Measurements from ENCODE around the gene TMEM229A.
A peak's percentile ranks its signal among the peaks of the same experiment; 100 is the strongest.
"Not testable (repeated sequence)": the region's sequence is repeated elsewhere in the genome, so short reads cannot be mapped to it uniquely, and the experiment has no call there.

The TMEM229A gene

DNA sequence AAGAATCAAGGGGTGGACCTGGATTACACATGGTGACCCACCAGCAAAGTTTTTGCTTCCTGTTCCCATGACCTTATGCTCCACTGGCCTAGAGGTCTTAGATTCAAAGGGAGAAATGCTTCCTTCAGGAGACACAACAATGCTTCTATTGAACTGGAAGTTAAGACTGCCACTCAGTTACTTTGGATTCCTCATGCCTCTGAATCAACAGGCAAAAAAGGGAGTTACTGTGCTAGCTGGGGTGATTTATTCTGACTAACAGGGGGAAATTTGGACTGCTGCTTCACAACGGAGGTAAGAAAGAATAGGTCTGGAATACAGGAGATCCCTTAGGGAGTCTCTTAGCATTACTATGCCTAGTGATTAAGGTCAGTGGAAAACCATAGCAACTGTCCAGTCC is 10.3 kb downstream of the TMEM229A start:
- no peak for DNase-seq (ENCODE audit: insufficient read length, low spot score)
- no peak for FAIRE-seq

DNA sequence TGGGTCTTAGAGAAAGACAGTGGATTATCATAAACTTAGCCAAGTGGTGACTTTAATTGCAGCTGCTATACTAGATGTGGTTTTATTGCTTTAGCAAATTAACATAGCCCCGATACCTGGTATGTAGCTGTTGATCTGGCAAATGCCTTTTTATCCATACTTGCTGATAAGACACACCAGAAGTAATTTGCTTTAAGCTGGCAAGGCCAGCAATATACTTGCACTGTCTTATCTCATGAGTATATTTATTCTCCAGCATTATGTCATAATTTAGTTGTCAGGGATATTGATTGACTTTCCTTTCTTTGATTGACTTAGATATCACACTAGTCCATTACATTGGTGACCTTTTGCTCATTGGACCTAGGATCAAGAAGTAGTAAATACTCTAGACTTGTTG is 12.8 kb downstream of the TMEM229A start:
- TF ChIP-seq TAF1 (IDR thresholded peaks at IDR 0.05; ENCODE audit: low read depth, low read length) (no peak), POU2F2 (IDR thresholded peaks at IDR 0.05; ENCODE audit: low read depth, low read length) (no peak), SPI1 (IDR thresholded peaks at IDR 0.05; ENCODE audit: low read depth, low read length) (no peak), POLR2AphosphoS5 (IDR thresholded peaks at IDR 0.05; ENCODE audit: low read depth, low read length) (no peak)
- FAIRE-seq: no peak

More for the DNA sequence above, 10.3 kb downstream of the TMEM229A start:
- TF ChIP-seq PAX5 (IDR thresholded peaks at IDR 0.05; ENCODE audit: insufficient read depth, low read length, severe bottlenecking): no peak
- no peak for TF ChIP-seq POU2F2 (IDR thresholded peaks at IDR 0.05; ENCODE audit: low read depth, low read length)
- TF ChIP-seq POLR2AphosphoS5 (IDR thresholded peaks at IDR 0.05; ENCODE audit: low read depth, low read length): no peak
- TF ChIP-seq TAF1 (IDR thresholded peaks at IDR 0.05; ENCODE audit: low read depth, low read length): no peak
- TF ChIP-seq SPI1 (IDR thresholded peaks at IDR 0.05; ENCODE audit: low read depth, low read length): no peak
- TF ChIP-seq POLR2A (IDR thresholded peaks at IDR 0.05; ENCODE audit: low read depth, low read length): no peak

DNA sequence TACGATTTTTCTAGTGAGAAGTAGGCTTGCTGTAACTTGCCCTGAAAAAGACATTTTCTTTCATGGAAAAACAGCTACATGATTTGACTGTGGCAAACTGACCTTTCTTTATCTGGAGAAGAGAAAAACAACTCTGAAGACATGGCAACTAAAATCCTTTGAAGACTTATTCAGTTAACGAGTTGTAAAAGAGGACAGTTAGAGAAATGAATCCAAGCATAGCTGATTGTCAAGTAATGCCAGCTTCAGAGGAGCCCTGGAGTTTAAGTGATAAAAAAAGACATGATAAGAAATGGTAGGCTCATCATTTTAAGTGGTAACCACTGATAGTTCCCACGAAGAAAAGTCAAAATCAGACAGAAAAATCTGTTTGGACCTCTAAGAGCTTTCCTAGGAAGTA is 19.6 kb downstream of the TMEM229A start:
- DNase-seq (ENCODE audit: insufficient read length, low spot score) (no peak), FAIRE-seq (no peak)
- TF ChIP-seq POLR2AphosphoS5 (IDR thresholded peaks at IDR 0.05; ENCODE audit: low read depth, low read length) (no peak), POLR2A (IDR thresholded peaks at IDR 0.05; ENCODE audit: low read depth, low read length) (no peak), PAX5 (IDR thresholded peaks at IDR 0.05; ENCODE audit: insufficient read depth, low read length, severe bottlenecking) (no peak), SPI1 (IDR thresholded peaks at IDR 0.05; ENCODE audit: low read depth, low read length) (no peak), POU2F2 (IDR thresholded peaks at IDR 0.05; ENCODE audit: low read depth, low read length) (no peak), TAF1 (IDR thresholded peaks at IDR 0.05; ENCODE audit: low read depth, low read length) (no peak)

More for the DNA sequence above, 12.8 kb downstream of the TMEM229A start:
- DNase-seq (ENCODE audit: insufficient read length, low spot score): no peak

DNA sequence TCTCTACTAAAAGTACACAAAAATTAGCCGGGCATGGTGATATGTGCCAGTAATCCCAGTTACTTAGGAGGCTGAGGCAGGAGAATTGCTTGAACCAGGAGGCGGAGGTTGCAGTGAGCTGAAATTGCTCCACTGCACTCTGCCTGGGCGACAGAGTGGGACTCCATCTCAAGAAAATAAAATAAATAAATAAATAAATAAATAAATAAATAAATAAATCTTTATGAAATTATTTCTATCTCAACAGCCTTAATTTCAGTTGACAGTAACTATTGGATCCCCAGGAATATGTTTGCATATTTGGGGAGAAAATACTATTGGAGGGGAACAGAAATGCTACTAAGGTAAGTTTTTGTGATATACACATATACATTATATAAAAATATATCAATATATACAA is 20.0 kb downstream of the TMEM229A start:
- TF ChIP-seq POU2F2 (IDR thresholded peaks at IDR 0.05; ENCODE audit: low read depth, low read length) (no peak), POLR2A (IDR thresholded peaks at IDR 0.05; ENCODE audit: low read depth, low read length) (no peak), PAX5 (IDR thresholded peaks at IDR 0.05; ENCODE audit: insufficient read depth, low read length, severe bottlenecking) (no peak), SPI1 (IDR thresholded peaks at IDR 0.05; ENCODE audit: low read depth, low read length) (no peak), POLR2AphosphoS5 (IDR thresholded peaks at IDR 0.05; ENCODE audit: low read depth, low read length) (no peak), TAF1 (IDR thresholded peaks at IDR 0.05; ENCODE audit: low read depth, low read length) (no peak)
- no peak for FAIRE-seq
- no peak for DNase-seq (ENCODE audit: insufficient read length, low spot score)

DNA sequence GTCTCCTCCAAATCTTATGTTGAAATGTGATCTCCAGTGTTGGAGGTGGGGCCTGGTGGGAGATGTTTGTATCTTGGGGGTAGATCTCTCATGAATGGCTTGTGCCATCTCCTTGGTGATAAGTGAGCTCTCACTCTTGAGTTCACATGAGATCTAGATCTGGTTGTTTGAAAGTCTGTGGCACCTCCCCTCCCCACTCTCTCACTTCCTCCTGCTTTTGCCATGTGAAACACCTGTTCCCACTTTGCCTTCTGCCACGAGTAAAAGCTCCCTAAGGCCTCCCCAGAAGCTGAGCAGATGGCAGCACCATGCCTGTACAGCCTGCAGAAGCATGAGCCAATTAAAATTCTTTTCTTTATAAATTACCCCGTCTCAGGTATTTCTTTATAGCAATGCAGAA is 23.5 kb downstream of the TMEM229A start:
- DNase-seq (ENCODE audit: insufficient read length, low spot score): no peak
- no peak for FAIRE-seq
- TF ChIP-seq SPI1 (IDR thresholded peaks at IDR 0.05; ENCODE audit: low read depth, low read length) (peak; percentile 37; the same call in 1 of the 2 replicates), PAX5 (IDR thresholded peaks at IDR 0.05; ENCODE audit: insufficient read depth, low read length, severe bottlenecking) (no peak)

DNA sequence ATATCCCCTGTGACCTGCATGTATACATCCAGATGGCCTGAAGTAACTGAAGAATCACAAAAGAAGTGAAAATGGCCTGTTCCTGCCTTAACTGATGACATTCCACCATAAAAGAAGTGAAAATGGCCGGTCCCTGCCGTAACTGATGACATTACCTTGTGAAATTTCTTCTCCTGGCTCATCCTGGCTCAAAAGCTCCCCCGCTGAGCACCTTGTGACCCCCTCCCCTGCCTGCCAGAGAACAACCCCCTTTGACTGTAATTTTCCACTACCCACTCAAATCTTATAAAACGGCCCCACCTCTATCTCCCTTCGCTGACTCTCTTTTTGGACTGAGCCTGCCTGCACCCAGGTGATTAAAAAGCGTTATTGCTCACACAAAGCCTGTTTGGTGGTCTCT is 24.6 kb downstream of the TMEM229A start:
- not testable (repeated sequence) for DNase-seq (ENCODE audit: insufficient read length, low spot score); FAIRE-seq

DNA sequence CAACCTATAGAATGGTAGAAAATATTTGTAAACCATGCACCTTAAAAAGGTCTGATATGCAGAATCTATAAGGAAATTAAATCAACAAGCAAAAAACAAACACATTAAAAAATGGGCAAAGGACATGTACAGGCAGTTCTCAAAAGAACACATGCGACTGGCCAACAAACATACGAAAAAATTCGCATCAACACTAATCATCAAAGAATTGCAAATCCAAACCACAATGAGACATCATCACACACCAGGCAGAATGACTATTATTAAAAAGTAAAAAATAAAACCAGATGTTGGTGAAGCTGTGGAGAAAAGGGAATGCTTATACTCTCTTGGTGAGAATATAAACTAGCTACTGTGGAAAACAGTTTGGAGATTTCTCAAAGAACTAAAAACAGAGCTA is 33.2 kb downstream of the TMEM229A start:
- DNase-seq (ENCODE audit: insufficient read length, low spot score): no peak
- FAIRE-seq: no peak
- TF ChIP-seq PAX5 (IDR thresholded peaks at IDR 0.05; ENCODE audit: insufficient read depth, low read length, severe bottlenecking) (no peak), TAF1 (IDR thresholded peaks at IDR 0.05; ENCODE audit: low read depth, low read length) (no peak), POU2F2 (IDR thresholded peaks at IDR 0.05; ENCODE audit: low read depth, low read length) (no peak), POLR2AphosphoS5 (IDR thresholded peaks at IDR 0.05; ENCODE audit: low read depth, low read length) (no peak), SPI1 (IDR thresholded peaks at IDR 0.05; ENCODE audit: low read depth, low read length) (no peak), POLR2A (IDR thresholded peaks at IDR 0.05; ENCODE audit: low read depth, low read length) (no peak)

DNA sequence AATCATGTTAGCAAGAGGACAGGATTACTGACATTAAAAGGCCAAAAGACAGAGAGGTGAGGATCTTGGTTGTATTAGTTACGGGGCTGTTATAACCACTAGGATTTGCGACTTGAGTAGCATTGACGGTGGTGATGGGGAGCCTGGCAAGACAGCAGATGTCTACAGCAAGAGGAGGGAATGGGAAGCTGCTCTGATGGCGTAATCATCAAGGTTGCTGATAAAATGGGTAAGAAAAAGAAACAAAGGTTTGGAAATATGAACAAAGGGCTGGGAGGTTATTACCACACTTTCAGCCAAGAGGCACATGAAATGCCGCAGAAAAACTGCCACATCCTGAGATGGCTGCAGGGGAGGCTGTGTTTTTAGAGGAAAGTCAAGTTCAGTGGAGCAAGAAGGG is 33.9 kb downstream of the TMEM229A start:
- TF ChIP-seq TAF1 (IDR thresholded peaks at IDR 0.05; ENCODE audit: low read depth, low read length): no peak
- no peak for TF ChIP-seq SPI1 (IDR thresholded peaks at IDR 0.05; ENCODE audit: low read depth, low read length)
- no peak for TF ChIP-seq POU2F2 (IDR thresholded peaks at IDR 0.05; ENCODE audit: low read depth, low read length)
- no peak for TF ChIP-seq PAX5 (IDR thresholded peaks at IDR 0.05; ENCODE audit: insufficient read depth, low read length, severe bottlenecking)
- no peak for TF ChIP-seq POLR2AphosphoS5 (IDR thresholded peaks at IDR 0.05; ENCODE audit: low read depth, low read length)
- TF ChIP-seq POLR2A (IDR thresholded peaks at IDR 0.05; ENCODE audit: low read depth, low read length): no peak
- FAIRE-seq (no peak), DNase-seq (ENCODE audit: insufficient read length, low spot score) (no peak)

DNA sequence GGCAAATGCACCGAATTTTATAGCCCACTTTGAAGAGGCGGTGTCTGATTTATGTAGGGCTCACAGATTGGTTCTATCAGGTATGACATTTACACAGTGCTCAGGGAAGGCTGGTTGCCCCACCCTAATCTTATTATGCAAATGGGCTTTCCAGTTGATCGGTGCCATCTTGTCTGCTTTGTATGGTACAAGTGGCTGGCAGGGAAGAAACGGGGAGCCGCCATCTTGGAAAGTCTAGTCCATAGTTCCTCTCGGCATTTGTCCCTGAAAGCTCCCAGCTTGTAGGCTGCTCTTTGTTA is 36.6 kb downstream of the TMEM229A start:
- no peak for TF ChIP-seq TAF1 (IDR thresholded peaks at IDR 0.05; ENCODE audit: low read depth, low read length)
- TF ChIP-seq POLR2A (IDR thresholded peaks at IDR 0.05; ENCODE audit: low read depth, low read length): no peak
- no peak for TF ChIP-seq POLR2AphosphoS5 (IDR thresholded peaks at IDR 0.05; ENCODE audit: low read depth, low read length)
- no peak for TF ChIP-seq POU2F2 (IDR thresholded peaks at IDR 0.05; ENCODE audit: low read depth, low read length)
- TF ChIP-seq PAX5 (IDR thresholded peaks at IDR 0.05; ENCODE audit: insufficient read depth, low read length, severe bottlenecking): no peak
- no peak for TF ChIP-seq SPI1 (IDR thresholded peaks at IDR 0.05; ENCODE audit: low read depth, low read length)
- FAIRE-seq (no peak), DNase-seq (ENCODE audit: insufficient read length, low spot score) (no peak)

DNA sequence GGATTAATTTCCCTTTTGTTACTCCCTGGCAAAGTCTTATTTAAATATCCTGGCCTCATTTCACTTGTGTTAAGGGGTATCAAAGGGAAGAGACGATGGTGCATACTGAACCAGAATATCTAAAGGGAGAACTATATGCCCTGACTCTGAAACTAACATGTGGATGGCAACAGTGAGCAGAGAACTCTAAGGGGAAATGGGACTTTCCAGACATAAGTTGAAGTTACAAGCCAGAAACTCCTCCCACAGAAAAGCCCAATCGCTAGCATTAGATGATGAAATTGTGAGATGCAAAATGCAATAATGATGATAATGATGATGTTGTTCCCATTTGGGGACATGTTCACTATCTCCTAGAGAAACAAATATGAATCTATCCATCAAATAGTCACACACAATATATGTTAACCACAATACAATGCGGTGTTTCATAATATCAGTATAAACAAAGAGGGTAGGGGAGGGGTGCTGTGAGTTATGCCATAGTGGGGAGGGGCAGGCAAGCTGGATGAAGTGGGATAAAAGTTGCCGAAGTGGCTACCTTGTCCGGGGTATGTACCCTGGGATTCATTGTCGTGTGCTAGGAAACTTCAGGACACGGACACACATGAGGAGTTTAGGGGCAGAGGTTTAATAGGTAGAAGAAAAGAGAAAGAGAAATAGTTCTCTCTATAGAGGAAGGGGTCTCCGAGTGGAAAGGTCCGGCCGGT is 37.1 kb downstream of the TMEM229A start:
- DNase-seq (ENCODE audit: insufficient read length, low spot score) (no peak), FAIRE-seq (no peak)

More for the DNA sequence above, 37.1 kb downstream of the TMEM229A start:
- no peak for TF ChIP-seq POLR2A (IDR thresholded peaks at IDR 0.05; ENCODE audit: low read depth, low read length)
- TF ChIP-seq PAX5 (IDR thresholded peaks at IDR 0.05; ENCODE audit: insufficient read depth, low read length, severe bottlenecking): no peak
- TF ChIP-seq POU2F2 (IDR thresholded peaks at IDR 0.05; ENCODE audit: low read depth, low read length): no peak
- TF ChIP-seq POLR2AphosphoS5 (IDR thresholded peaks at IDR 0.05; ENCODE audit: low read depth, low read length): no peak
- no peak for TF ChIP-seq SPI1 (IDR thresholded peaks at IDR 0.05; ENCODE audit: low read depth, low read length)
